ENCODE measurements around the gene GOLGA8A. TPM values are rescaled to one million over a fixed set of nuclear protein-coding genes. Genes with fewer than 3 reads are reported as not detected.

GOLGA8A gene
- 3.1 to 11.2 TPM (median 6.9 TPM) in 5 replicates for total RNA-seq (2022; extraction: Qiagen RNA extraction)

GRCh38 chr15:34437687-34438086, at the start of gene GOLGA8A:
Gene GOLGA8A (minus strand): TSS chr15:34437808. CDS start chr15:34389691, 48,117 bp downstream.

Other genes starting within 250 kb of the GOLGA8A start
- gene KATNBL1, start 227.7 kb downstream of the GOLGA8A start, total RNA-seq (2022; extraction: Qiagen RNA extraction): 27.2 to 33.4 TPM (median 30.9 TPM) in 5 replicates
- gene EMC4, start 212.8 kb downstream of the GOLGA8A start, total RNA-seq (2022; extraction: Qiagen RNA extraction): 180 to 193 TPM (median 186 TPM) in 5 replicates
- 3.4 to 8.8 TPM (median 6.9 TPM) in 5 replicates for gene SLC12A6, start 100.0 kb downstream of the GOLGA8A start, total RNA-seq (2022; extraction: Qiagen RNA extraction)
- gene NOP10, start 94.7 kb downstream of the GOLGA8A start, total RNA-seq (2022; extraction: Qiagen RNA extraction): 490 to 578 TPM (median 506 TPM) in 5 replicates
- gene NUTM1, start 94.5 kb downstream of the GOLGA8A start, total RNA-seq (2022; extraction: Qiagen RNA extraction): not detected in 5 replicates
- gene LPCAT4, start 70.6 kb downstream of the GOLGA8A start, total RNA-seq (2022; extraction: Qiagen RNA extraction): 42.5 to 63.8 TPM (median 62.7 TPM) in 5 replicates
- gene GOLGA8B, start 145.8 kb upstream of the GOLGA8A start, total RNA-seq (2022; extraction: Qiagen RNA extraction): 9.6 to 20.1 TPM (median 15.6 TPM) in 5 replicates